ENCODE data around the gene TRMT1. TPM values are rescaled to one million over a fixed set of nuclear protein-coding genes. Genes with fewer than 3 reads are reported as not detected.

TRMT1 gene
- total RNA-seq, 3 donors from 2014 or later = 240 to 248 (median 246) TPM

DNA sequence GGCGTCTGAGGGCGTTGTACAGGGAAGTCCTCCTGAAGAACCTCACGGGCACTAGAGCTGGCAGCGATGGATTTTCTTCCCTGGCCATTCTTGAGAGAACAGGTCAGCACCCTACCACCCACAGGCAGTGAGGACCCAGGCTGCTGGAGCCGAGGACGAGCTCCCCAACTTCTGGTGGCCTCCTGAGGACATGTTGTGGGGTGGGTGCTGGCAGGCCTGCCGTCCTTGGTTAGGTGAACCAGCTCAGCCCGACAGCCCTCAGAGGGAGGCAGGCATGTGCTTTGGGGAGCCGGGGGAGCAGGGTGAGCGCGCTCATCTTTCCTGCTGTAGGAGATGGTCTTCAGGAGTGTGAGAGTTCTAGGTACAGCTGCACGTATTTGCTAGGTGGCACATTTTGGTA lies 29.2 kb downstream of the TRMT1 start:
- DNase-seq (no peak), ATAC-seq (no peak)
- Mint-ChIP-seq H3K27me3 (ENCODE audit: low read depth) (no peaks in the 10 kb centered on the region), H3K4me1 (ENCODE audit: low read depth) (no peaks in the 10 kb centered on the region), H3K4me3 (no peak overlapping the region), H3K36me3 (ENCODE audit: insufficient read depth) (no peaks in the 10 kb centered on the region), H3K9me3 (no peaks in the 10 kb centered on the region)

DNA sequence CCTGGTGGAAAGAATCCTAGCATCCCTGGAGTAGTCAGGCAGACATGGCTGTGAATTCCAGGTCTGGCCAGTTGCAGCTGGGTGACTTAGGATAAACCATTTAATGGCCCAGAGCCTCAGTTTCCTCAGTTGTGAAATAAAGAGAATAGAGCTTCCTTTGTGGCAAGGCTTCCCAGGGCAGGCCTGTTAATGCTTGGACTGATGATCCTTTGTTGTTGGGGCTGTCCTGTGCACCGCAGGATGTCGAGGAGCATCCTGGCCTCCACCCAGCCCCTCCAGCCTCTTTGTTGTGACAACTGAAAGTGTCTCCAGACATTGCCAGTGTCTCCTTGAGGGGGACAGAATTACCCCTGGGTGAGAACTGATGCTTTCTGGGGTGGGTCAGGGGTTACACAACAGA lies 30.2 kb downstream of the TRMT1 start:
- Mint-ChIP-seq H3K9me3 (no peaks in the 10 kb centered on the region), H3K4me3 (no peak overlapping the region), H3K4me1 (ENCODE audit: low read depth) (no peaks in the 10 kb centered on the region), H3K27me3 (ENCODE audit: low read depth) (no peaks in the 10 kb centered on the region), H3K36me3 (ENCODE audit: insufficient read depth) (no peaks in the 10 kb centered on the region)
- ATAC-seq (no peak), DNase-seq (no peak)

DNA sequence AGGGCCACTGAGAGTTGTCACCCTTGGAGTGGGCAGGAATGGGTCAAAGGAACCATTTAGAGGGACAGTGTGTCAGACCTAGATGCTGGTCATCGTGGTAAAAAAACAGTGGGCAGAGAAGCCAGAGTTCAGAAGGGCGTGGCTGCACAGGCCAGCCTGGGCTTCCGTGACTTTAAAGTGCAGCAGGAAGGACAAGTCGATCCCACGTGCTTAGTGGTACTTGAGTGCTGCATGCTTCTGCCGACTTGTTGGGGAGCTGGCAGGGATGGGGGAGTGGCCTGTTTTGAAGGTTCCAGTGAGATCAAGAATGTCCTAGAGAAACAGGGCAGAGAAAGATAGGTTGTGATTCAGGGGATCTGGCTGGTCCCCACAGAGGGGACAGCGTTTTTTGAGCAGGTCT lies 30.9 kb downstream of the TRMT1 start:
- DNase-seq (no peak), ATAC-seq (no peak)
- H3K27me3 Mint-ChIP-seq (ENCODE audit: low read depth) = no peaks in the 10 kb centered on the region
- no peaks in the 10 kb centered on the region for H3K4me1 Mint-ChIP-seq (ENCODE audit: low read depth)
- H3K36me3 Mint-ChIP-seq (ENCODE audit: insufficient read depth) = no peaks in the 10 kb centered on the region
- H3K9me3 Mint-ChIP-seq = no peaks in the 10 kb centered on the region
- H3K4me3 Mint-ChIP-seq = no peak overlapping the region

DNA sequence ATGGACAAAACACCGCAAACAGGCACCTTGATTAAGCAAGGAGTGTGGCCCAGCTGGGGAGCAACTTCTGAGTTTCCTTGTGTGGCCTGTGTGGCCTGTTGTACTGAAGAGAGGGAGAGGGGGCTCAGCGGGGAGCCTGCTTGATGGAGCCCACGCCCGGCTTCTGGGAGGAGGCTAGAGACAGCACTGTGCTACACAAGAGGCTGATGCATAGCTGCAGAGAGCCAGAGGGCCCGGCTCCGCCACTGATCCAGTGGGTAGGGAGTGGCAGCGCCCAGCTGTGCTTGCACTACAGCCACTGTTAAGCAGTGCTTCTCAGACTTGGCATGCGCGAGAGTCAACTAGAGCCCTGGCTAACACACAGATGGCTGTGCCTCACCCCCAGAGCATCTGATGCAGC lies 32.9 kb downstream of the TRMT1 start:
- Mint-ChIP-seq H3K4me1 (ENCODE audit: low read depth) (peaks cover 4% of the 10 kb centered on the region), H3K9me3 (no peaks in the 10 kb centered on the region), H3K4me3 (no peak overlapping the region), H3K36me3 (ENCODE audit: insufficient read depth) (no peaks in the 10 kb centered on the region), H3K27me3 (ENCODE audit: low read depth) (no peaks in the 10 kb centered on the region)
- DNase-seq (no peak), ATAC-seq (no peak)

DNA sequence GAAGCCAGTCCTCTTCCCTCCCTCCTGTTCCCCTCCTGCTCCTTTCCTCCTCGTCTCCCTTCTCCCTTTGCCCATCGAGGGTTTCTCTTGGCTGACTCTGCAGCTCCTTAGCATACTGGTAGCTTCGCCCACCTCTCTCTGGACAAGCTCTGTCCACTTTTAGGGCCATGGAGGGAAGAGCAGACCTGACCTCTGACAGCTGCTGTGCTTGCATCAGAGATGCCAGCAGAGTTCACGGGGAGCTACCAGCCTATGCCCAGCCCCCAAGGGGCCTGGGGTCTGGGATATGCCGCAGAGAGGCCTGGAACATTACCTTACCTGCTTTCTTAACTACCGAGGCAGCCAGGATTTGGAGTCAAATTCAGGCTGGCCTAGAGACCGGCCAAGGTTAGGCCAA lies 33.5 kb downstream of the TRMT1 start:
- Mint-ChIP-seq H3K9me3 (no peaks in the 10 kb centered on the region), H3K36me3 (ENCODE audit: insufficient read depth) (no peaks in the 10 kb centered on the region)
- ATAC-seq = no peak

DNA sequence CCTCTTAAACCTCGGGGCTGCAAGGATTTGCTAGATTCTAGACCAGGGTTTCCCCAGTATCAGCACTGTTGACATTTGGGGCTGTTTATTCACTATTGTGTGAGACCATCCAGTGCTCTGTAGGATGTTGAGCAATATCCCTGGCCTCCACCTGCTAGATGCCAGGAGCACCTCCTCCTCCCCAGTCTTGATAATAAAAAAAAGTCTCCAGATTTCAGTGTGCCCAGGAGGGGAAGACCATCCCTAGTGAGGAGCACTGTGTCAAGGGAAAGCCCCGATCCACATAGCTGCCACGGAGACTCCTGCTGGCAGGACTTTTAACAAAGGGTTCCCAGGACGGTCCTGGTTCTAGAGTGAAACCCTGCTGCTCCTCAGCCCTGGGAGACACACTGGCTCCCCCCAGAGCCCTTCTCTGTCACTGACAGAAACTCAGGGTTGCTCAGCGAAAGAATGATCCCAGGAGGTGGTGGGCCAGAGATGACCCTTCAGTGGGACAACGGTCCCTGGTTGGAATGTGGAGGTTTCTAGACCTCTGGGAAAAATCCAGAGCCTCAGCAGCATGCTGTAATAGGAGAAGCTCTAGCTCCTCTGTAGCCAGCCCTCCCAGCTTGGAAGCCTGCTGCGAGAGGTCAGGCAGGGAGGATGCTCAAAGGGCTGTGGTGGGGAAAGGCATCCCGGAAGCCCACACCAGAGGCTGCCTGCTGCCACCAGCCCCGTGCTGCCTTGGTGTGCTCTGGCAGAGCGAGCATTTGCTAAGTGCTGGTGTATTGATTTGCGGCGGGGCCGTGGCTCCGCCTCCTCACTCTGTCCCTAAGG lies 34.1 kb downstream of the TRMT1 start:
- DNase-seq (no peak), ATAC-seq (no peak)
- Mint-ChIP-seq H3K4me1 (ENCODE audit: low read depth) (peaks cover 4% of the 10 kb centered on the region), H3K36me3 (ENCODE audit: insufficient read depth) (no peaks in the 10 kb centered on the region), H3K4me3 (no peak overlapping the region), H3K27me3 (ENCODE audit: low read depth) (no peaks in the 10 kb centered on the region), H3K9me3 (no peaks in the 10 kb centered on the region)

More for the DNA sequence above, 33.5 kb downstream of the TRMT1 start:
- DNase-seq = no peak
- peaks cover 4% of the 10 kb centered on the region for H3K4me1 Mint-ChIP-seq (ENCODE audit: low read depth)
- no peak overlapping the region for H3K4me3 Mint-ChIP-seq
- H3K27me3 Mint-ChIP-seq (ENCODE audit: low read depth) = no peaks in the 10 kb centered on the region

DNA sequence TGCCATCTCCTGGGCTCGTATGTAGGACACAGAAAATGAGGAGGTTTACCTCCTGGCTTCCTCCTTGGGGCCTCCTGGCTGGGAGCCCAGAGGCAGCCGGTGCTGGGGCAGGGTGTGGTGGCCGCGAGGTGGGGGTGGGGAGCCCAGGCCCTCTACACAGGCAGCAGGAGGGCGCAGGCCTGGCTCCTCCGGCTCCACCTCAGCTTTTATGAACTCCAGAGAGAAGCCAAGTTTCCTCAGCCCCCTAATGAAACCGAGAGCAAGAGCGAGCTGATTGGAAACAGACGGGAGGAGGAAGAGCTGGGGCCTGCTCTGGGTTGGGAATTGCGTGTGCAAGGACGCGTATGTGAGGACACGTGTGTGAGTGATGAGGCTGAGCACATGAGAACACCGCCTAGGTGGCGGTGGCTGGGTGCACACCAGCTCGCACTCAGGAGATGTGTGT lies 37.0 kb downstream of the TRMT1 start:
- no peaks in the 10 kb centered on the region for H3K27me3 Mint-ChIP-seq (ENCODE audit: low read depth)
- H3K36me3 Mint-ChIP-seq (ENCODE audit: insufficient read depth) = peaks cover 2% of the 10 kb centered on the region
- H3K4me1 Mint-ChIP-seq (ENCODE audit: low read depth) = peaks cover 4% of the 10 kb centered on the region
- ATAC-seq = no peak
- no peak overlapping the region for H3K4me3 Mint-ChIP-seq
- DNase-seq = no peak
- no peaks in the 10 kb centered on the region for H3K9me3 Mint-ChIP-seq

DNA sequence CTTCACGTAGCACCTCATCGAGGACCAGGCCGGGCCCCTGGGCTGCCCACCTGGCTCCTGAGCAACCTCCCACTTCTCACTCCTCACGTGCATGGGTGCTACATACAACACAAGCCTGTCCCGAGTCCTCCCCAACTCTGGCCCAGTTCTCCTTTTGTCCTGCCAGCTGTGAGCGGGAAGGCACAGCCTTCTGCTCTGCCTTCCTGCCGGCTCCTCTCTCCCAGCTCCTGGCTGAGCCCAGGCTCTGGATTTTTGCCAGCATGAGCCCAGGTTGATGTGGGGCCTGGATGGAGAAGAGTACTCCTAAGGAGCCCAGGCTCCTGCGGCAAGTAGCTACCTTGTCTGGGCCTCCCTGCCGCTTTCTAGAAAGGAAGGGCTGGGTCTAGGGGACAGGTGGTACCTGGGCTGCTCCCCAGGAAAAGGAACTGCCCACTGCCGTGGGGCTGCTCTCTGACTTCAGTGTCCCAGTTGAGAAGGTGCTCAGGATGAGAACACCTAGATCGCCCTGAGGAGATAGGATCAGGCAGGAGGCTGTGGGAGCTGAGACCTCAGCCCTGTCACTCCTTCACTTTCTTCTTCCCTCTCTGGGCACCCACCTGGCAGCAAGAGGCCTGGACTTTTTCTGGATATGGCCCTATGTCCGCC lies 37.5 kb downstream of the TRMT1 start:
- Mint-ChIP-seq H3K9me3 (no peaks in the 10 kb centered on the region), H3K4me3 (no peak overlapping the region), H3K4me1 (ENCODE audit: low read depth) (peaks cover 4% of the 10 kb centered on the region), H3K36me3 (ENCODE audit: insufficient read depth) (peaks cover 2% of the 10 kb centered on the region), H3K27me3 (ENCODE audit: low read depth) (no peaks in the 10 kb centered on the region)
- ATAC-seq (no peak), DNase-seq (no peak)

DNA sequence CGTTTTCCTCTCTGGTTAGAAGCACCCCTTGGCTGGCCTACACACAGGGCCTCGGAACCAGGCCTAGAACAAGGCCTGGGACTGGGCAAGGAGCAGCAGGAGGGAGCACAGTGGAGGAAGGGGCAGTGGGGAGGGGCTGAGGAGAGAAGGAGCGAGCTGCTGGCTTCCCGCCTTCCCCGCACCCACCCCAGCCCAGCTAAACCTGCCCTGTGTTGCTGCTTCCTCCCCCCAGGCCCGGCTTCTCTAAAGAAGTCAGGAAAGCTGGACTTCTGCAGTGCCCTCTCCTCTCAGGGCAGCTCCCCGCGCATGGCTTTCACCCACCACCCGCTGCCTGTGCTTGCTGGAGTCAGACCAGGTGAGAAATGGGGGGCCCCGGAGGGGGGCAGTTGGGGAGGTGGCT lies 38.2 kb downstream of the TRMT1 start:
- Mint-ChIP-seq H3K4me3 (no peak overlapping the region), H3K36me3 (ENCODE audit: insufficient read depth) (peaks cover 2% of the 10 kb centered on the region), H3K27me3 (ENCODE audit: low read depth) (peaks cover 3% of the 10 kb centered on the region), H3K9me3 (no peaks in the 10 kb centered on the region), H3K4me1 (ENCODE audit: low read depth) (peaks cover 4% of the 10 kb centered on the region)
- no peak for DNase-seq
- ATAC-seq = no peak

DNA sequence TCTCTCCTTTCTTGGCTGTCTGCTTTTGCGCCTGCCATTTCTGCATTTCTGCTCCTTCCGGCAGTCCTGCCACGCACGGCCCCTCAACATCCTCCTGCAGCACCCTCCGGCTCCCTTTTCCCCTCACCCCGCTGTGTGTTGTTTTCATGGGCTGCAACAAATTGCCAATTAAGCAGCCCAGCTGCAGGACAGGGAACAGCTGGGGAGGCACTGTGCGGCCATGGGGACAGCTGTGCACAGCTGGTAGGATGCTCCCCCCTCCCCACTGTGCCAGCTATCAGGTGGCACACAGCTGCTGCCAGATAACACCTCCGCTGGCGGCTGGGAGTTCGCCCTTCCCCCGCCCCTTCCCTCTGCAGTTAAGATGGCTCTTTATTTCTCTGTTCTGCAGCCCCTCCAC lies 39.3 kb downstream of the TRMT1 start:
- Mint-ChIP-seq H3K27me3 (ENCODE audit: low read depth) (peaks cover 3% of the 10 kb centered on the region), H3K36me3 (ENCODE audit: insufficient read depth) (peaks cover 2% of the 10 kb centered on the region), H3K4me3 (no peak overlapping the region), H3K4me1 (ENCODE audit: low read depth) (peaks cover 4% of the 10 kb centered on the region), H3K9me3 (no peaks in the 10 kb centered on the region)
- DNase-seq = no peak
- no peak for ATAC-seq

DNA sequence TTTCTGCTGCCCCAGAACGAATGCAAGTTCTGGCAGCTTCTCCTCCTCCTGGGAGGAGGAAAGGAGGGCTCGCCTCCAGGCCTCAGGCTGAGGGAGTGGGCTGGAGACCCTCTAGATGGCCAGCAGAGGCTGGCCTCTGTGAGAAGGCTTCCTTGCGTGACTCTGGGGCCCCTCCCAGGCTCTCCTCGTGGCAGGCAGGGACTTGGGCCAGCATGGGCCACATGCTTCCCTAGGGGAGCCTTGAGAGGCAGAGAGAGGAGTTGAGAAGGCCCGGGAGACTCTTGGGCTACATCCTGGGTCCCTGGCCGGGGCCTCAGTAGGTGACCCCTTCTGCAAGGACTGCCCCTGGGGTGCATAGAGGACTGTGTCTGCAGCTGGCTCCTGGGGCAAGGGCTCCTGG lies 39.8 kb downstream of the TRMT1 start:
- no peak for ATAC-seq

DNA sequence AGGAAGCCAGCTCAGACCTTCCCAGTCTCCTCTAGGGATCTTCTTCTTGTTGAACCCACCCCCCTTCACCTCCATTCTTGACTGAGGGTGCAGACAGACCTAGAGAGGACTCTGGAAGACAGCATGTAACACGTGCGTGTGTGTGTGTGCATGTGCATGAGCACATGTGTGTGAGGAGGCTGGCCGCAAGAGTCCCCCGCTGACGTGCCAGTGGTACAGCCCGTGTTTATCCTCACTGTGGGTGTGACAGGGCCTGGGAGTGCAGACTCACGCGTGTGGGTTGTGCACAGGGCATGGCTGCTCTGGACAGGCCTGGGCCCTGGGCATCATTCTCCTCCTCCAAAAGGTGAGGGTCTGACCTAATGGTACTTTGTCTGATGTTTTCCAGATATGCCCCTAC lies 40.2 kb downstream of the TRMT1 start:
- Mint-ChIP-seq H3K9me3 (no peaks in the 10 kb centered on the region), H3K4me3 (no peak overlapping the region), H3K36me3 (ENCODE audit: insufficient read depth) (peaks cover 2% of the 10 kb centered on the region), H3K4me1 (ENCODE audit: low read depth) (peaks cover 4% of the 10 kb centered on the region), H3K27me3 (ENCODE audit: low read depth) (peaks cover 3% of the 10 kb centered on the region)
- DNase-seq (no peak), ATAC-seq (no peak)

More for the DNA sequence above, 39.8 kb downstream of the TRMT1 start:
- peaks cover 3% of the 10 kb centered on the region for H3K27me3 Mint-ChIP-seq (ENCODE audit: low read depth)
- H3K4me3 Mint-ChIP-seq = no peak overlapping the region
- no peak for DNase-seq
- H3K4me1 Mint-ChIP-seq (ENCODE audit: low read depth) = peaks cover 4% of the 10 kb centered on the region
- H3K9me3 Mint-ChIP-seq = no peaks in the 10 kb centered on the region
- H3K36me3 Mint-ChIP-seq (ENCODE audit: insufficient read depth) = peaks cover 2% of the 10 kb centered on the region

DNA sequence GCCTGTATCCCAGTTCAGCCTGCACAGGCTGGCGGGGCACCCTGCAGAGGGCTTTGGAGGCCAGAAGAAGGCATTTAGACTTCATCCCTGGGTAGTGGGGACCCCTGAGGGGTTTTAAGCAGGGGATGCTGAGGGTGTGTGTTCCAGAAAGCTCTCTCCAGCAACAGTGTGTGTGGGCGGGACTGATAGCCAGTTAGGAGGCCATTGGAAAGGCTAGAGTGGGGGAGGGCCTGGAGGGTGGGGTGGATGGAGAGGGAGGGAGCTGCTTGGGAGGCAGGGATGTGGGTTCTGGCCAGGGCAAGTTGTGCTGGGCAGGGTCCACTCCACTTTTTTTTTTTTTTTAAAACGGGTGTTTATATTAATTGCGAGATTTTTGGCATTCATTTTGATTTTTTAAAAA lies 42.2 kb downstream of the TRMT1 start:
- H3K4me1 Mint-ChIP-seq (ENCODE audit: low read depth) = peaks cover 4% of the 10 kb centered on the region
- no peaks in the 10 kb centered on the region for H3K9me3 Mint-ChIP-seq
- peaks cover 4% of the 10 kb centered on the region for H3K27me3 Mint-ChIP-seq (ENCODE audit: low read depth)
- DNase-seq = no peak
- ATAC-seq = no peak
- H3K4me3 Mint-ChIP-seq = no peak overlapping the region
- H3K36me3 Mint-ChIP-seq (ENCODE audit: insufficient read depth) = peaks cover 2% of the 10 kb centered on the region

DNA sequence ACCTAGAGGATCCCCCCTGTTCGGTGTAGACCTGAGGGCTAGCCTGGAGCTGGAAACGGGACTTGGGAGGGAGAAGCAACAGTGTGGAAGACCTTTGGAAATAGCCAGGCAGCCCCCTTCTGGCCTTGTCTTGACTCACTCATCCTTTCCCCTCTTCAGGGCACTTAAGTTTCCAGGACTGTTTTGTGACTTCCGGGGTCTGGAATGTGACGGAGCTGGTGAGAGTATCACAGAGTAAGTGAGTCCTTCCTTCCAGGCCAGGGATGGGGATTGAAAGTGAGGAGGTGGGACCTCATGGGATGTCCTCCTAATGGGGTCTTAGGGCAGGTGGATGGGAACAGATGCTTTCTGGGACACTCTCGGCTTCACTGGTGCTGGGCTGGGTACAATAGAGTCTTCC lies 43.3 kb downstream of the TRMT1 start:
- Mint-ChIP-seq H3K9me3 (no peaks in the 10 kb centered on the region), H3K36me3 (ENCODE audit: insufficient read depth) (peaks cover 2% of the 10 kb centered on the region), H3K27me3 (ENCODE audit: low read depth) (peaks cover 6% of the 10 kb centered on the region), H3K4me1 (ENCODE audit: low read depth) (no peaks in the 10 kb centered on the region), H3K4me3 (no peak overlapping the region)
- ATAC-seq (no peak), DNase-seq (no peak)
